DMS53 (cell line): ENCODE results near the gene SHQ1.

Experiments used
- DNase-seq: peaks from one replicate; lab custom pipeline; 2025; lab: John Stamatoyannopoulos, UW

The SHQ1 gene

DNA sequence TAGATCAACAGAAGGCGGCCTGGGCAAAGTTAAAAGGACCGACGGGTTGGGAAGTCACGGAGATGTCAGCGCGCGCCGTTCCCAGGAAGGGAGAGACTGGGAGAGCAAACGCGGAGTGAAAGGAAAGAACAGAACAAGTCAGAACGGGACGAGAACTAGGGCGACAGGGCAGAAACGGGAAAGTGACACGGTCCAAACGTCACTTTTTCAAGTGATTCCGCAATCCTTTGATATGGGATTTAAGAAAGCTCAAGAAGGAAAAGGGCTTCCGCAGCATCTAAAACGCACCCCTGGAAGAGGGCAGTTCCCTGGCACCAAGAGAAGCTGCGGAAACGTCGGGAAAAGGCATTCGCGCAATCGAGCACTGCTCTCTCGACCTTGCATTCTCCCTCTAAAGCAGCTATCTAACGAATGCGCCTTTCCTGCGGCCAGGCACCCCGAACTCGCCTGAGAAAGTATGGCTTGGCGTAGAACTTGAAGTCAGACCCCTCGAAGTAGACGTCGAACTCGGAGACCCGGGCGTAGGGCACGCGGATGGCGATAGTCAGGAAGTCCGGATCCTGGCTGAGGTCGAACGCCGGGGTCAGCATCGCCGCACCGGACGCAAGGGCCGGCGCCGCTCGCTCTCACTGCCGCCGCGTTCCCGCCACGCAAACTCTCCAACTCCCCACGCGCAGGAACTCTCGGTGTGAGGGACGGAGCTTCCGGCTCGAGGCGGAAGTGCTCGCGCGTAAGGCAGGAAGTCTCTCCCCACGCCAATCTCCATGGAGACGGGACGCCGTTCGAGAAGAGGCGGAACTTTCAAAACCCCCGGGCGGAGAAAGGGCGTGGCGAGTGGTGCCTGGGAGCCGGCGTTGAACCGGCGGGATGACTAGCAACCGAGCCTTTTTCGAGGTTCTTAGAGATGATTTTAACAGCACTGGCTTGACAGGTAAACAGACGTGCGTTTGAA is at the start of gene SHQ1:
Gene SHQ1 (minus strand): TSS at position 695 of the 952 bp plus-strand sequence. CDS start 105 bp downstream, at position 590.
- DNase-seq: peak; percentile 88

DNA sequence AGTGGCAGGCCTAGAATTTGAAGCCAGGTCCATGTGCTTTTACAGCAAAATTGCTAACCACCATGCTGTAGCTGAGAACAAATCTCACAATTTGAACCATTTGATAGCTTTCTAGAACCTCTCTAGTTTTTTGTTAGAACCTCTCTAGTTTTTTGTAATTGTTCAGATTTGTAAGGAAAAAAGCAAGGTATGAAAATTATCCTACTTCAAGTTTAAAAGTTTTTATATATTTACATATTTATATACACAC is 49.4 kb upstream of the SHQ1 start:
- DNase-seq: no peak

DNA sequence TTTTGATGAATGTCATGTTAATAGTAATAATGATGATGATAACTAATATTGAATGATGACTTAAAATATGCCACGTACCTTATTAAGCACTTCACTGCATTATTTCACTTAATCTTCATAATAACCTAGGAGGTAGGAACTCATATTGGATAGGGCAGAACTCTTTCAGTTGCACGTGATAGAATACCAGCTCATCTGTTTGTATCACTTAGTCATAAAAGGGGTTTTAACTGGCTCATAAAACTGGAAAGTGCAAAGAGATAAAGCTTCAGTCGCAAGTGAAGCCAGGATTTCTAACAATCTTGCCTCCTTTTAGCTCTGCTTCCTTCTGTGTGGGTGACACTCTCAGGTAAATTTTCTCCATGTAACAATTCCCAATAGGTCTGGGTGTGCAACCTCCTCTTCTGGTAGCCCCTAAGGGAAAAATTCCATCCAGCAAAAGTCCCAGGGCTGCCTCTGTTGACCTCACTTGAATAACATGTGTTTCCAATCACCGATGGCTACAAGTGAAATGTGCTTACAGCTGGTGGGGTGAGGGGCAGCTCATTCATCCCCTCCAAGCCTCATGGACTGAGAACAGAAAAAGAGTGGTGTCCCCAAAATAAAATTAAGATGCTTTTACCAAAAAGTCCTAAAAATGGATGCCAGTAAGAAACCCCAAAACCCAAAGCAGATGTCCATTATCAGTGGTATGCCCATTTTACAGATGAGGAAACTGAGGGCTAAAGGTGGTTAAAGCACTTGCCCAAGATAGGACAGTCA is 48.9 kb upstream of the SHQ1 start:
- DNase-seq: no peak

DNA sequence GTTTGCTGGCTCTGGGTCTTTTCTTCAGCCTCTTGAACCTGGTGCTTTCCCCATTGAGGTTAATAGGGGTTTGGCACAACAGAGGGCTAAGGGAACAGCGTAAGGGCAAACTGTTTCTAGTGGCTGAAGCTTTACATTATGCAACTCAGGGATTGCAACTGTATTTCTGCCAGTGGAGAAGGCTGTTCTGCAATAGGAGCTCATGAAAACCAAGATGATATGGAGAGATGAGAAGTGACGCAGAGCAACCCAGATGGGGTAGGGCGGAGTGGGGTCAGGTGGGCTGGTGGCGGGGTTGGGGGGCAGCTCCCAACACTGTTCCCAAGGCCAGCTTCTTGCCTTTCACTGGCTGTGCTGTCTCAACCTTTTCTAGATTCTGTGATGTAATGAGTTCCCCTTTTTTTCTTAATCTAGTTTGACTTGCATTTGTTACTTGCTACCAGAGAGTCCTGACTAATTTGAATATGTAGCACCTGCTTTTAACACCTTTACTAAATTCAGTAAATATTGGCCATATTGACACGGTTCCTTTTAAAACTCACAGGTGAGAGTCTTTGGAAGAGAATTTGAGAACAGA is 46.8 kb upstream of the SHQ1 start:
- no peak for DNase-seq

DNA sequence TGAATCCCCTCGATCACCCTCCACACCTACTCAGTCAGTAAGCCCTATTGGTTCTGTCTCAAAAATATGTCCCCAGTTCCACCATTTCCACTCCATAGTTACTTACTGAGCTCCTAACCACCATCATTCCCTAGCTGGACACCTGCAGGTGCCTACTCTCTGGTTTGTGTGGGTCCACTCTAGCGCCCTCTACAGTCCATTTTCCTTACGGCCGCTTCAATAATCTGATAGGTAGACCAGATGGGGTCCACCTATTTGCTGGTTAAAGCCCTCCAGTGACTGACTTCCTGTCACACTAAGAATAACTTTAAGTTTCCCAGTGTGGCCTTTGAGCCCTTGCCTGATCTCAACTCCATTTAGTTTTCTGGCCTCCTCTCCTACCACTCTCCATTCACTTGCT is 44.6 kb upstream of the SHQ1 start:
- DNase-seq: peak; percentile 24

DNA sequence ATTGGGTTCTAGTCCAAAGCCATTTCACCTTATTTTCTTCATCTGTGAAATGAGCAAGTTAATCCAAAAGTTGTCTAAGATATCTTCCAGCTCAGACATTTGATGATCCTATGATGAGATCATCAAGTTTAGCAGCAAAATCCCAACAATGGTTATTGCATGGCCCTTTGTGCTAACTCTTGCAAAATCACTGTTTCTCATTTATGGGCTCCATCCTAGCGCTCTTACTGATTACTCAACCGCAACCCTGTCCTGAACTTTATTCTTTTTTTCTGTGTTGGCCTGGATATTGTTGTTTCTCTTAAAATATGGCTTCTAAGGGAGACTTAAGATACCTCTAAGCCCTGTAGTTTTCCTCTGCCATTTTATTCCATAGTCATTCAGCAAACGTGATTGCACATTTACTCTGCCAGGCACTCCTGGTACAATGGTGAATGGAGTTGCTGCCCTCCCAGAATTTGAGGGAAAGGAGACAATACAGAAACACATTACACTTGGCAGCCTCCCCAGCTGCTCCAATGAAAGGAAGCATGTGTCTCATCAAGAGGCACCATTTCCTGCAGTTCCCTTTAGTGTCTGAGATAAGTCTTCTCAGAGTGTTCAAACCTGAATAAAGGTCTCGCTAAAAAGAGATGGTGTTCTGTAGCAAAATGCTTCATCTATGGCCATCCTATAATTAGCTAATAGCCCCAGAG is 44.0 kb upstream of the SHQ1 start:
- no peak for DNase-seq

DNA sequence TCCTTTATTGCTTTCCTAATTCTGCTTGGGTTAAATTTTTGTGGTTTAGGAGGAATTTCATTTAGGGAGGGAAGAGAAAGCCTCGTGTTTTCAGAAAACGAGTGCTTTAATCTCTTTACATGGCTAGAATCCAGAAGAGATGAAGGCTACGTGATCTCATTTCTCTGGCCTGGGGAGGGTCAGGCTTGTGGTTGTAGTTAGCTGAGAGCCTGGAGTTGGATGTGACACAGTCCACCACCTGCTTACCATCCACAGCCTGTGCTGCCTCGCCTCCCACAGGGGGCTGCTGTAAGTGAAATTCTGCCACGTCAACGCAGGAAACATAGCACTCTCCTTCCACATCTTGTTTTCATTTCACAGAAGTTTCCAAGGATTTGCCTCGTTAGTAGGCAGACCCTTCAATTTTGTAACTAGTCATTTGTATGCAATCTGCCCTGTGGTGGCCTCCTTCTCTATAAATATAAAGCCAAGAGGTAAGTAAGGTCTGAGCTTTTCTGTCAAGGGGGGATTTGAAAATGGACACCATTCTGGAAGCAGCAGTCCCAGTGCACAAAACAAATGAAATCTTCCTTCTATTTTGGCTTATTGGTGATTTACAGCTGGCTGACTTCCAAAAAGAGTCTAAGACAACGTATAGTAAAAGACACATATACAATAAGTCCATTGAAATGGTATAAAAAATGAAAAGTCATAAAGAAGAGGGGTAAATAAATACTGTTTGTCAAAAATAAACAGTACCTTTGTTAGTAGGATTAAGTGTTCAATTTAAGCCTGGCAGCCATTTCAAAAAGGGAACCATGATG is 43.0 kb upstream of the SHQ1 start:
- no peak for DNase-seq

DNA sequence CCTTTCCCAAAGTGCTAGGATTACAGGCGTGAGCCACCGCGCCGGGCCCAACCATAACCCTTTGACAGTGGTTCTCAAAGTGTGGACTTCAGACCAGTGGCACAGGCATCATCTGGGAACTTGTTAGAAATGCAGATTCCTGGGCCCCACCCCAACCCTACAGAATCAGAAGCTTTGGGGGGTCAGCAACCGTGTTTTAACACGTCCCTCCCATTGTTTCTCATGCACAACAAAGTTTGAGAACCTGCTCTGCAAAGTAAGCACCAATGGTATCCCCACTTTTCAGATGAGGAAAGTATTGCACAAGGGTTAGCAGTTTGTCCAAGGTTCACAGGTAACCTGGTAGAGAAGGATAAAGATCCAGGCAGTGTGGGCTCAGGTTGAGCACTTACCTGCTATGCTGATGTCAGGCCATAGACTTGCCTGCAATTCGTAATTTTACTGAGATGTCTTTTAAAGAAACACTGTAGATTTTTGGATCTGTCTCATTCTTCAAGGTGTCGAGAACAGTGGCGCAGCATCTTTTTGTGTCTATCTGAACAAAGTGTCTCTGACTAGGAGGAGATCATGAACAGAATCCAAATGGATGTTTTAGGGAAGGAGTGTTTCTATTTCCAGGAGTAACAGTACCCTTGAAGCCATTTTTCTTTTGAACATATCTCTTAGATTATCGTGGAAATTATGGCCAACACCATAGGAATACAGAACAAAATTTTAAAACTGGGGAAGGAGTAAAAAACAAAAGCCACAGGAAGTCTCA is 42.1 kb upstream of the SHQ1 start:
- DNase-seq: no peak

DNA sequence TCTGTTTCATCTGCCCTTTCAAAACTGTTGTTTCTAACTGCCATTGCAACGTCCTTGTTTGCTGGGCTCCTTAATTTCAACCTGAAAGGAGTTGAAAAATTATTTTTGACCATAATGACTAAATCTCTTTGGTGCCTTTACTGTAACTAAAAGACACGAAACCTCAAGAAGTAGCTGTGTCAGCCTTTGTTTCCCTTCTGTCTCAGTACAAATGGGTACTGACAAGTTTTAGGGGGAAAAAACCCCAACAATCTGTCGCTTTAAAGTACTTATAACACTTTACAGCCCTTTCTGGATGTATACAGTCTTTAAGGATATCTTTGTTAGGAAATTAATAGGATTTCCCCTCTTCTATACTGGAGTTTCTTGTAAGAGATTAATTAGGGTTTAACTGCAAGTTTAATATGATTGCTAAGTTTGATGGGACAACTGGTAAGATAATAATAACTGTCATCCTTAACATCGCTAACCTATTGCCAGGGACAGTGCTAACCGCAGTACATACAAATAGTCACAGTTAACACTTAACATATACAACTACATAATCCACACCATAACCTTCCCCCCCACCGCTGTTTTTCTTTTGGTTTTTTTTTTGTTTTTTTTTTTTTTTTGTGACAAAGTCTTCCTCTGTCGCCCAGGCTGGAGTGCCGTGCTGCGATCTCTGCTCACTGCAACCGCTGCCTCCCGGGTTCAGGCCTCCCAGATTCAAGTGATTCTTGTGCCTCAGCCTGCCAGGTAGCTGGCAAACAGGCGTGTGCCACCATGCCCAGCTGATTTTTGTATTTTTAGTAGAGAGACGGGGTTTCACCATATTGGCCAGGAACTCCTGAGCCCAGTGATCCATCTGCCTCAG is 41.3 kb upstream of the SHQ1 start:
- DNase-seq: no peak

DNA sequence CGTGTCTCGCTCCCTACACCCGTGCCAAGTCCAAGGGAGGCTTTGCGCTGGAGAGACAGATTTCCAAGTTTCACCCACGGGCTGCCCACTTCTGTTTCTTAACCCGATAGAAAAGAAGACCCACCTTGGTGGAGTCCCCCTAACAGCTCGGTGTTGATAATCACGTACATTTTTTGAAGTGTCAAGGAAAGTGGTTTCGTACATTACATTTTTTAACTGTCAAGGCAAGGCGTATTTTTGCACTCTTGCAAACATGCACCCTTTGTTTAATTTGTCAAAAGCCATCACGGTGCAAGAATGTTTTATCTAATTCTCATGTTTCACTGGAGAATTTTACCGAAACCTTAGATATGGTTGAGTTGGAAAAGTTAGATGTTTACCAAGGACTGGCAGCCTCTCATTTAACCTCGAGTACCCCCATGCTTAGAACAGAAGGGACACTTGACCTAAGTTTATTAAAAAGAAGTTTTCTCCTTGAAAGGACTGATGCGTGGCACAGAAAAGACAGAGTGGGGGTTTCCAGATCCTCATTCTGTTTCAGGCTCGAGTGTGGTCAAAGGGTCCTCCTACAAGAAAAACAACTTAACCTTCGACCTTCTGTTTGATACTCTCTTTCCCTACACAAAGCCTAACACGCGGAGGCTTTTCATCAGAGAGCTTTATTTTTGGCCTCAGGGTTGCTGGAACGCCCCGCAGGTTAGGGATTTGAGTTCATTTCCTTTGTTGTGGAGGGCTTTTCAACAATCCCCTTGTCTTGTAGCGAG is 40.5 kb upstream of the SHQ1 start:
- no peak for DNase-seq

DNA sequence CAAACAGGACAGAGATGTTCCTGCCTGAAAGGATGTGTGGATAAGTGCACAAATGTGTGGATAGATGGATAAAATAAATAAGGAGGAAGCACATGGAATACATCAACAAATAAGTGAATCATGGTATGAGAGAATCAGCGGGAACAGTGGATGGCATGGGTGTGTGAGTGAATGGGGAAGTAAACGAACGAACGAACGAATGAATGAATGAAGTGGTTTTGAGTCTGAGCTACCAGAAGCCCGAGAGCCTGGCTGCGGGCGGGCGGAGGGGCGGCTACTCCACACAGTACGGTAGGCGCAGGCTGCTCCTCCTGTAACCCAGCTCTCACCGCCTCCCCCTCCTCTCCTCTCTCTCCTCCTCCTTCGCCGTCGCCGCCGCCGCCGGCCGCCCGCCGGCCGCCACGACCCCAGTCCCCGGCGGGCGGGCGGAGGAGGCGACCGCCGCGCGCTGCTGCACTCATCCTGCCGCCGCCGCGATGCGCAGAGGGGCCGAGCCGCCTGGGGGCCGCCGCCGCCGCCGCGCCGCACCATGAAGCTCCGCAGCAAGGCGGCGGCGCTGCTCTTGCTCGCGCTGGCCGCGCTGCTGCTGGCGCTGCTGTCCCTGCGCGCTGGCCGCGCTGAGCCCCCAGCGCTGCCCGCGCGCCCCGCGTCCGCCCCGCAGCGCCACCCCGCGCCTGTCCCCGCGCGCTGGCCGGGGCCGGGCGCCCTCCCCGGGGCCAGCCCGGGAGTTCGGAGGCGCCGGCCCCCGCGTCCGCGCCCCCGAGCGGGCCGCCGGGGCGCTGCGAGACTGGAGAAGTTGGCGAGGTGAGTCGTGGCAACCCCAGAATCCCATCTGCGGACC is 39.7 kb upstream of the SHQ1 start, which contains the start of gene GXYLT2:
Gene GXYLT2 (plus strand): TSS at position 342 of the 841 bp plus-strand sequence. CDS start 188 bp downstream, at position 530.
- DNase-seq: peak; percentile 56

DNA sequence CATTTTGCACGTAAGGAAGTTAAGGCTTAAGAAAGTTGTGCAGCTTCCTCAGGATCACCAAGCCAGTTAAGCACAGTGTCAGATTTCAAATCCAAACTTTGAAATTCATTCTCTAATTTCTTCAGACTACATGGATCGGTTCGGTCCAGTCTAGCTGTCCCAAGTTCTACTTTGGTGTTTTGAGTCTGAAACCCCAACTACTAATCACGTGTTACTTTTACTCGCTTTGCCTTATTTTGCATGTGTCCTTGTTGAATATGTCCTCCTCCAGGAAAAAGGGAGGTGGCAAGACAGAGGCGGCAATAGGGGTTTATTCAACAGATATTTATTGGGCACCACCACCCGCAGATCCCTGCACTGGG is 39.1 kb upstream of the SHQ1 start:
- no peak for DNase-seq

DNA sequence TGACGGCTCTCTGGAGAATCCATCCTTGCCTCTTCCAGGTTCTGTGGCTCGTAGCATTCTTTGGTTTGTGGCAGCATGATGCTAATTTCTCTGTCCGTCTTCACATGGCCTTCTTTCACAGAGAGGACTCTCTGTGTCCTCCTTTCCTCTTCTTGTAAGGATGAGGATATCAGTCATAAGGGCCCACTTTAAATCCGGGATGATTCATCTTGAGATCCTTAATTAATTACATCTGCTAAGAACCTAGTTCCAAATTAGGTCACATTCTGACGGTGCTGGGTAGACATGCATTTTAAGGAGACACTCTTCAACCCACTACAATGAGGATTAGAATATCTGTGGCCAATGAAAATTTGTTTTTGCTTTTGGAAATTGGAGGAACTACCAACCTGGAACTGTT is 23.9 kb upstream of the SHQ1 start:
- no peak for DNase-seq

DNA sequence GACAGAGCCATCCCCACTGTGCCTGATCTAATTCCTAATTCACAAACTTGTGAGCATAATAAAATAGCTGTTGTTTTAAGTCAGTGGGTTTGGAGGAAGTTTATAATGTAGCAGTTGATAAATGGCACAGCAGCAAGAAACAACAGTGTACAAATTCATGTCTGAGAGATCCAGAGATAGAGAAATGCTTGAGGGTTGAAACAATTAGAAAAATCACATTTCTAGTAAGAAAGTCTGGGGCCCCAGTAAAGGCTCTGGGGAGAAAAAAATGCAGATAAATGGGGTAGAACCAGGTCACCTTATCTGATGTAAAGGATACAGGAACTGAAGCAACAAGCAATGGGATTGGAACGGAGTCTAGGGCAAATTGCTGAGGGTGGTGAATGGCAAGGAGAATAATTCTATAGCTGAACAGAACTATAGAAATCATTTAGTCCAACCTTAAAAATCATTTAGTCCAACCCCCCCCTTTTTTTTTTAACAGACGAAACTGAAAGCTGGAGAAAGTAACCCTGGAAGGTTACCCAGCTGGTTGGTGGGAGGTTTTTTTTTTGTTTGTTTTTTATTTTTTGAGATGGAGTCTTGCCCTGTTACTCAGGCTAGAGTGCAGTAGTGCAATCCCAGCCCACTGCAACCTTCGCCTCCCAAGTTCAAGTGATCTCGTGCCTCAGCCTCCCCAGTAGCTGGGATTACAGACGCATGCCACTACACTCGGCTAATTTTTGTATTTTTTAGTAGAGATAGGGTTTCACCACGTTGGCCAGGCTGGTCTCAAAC is 14.3 kb upstream of the SHQ1 start:
- DNase-seq: no peak

DNA sequence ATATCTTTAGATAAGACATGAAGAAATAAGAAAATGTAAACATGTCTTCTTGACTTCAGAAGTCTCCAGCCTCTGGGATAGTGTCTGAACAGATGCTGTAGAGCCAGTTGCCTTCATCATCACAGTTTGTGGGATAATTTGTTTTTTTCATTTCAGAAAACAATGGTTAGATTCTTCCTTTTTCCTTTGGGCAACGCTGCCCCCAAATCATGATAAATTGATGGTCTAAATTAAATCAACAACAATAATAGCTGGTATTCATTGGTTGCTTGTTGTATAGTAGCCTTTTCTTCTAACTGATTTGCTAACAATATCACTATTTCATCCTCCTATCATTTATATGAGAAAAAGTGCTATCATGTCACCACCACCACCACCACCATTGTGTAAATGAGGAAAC is 12.6 kb upstream of the SHQ1 start:
- DNase-seq: no peak

DNA sequence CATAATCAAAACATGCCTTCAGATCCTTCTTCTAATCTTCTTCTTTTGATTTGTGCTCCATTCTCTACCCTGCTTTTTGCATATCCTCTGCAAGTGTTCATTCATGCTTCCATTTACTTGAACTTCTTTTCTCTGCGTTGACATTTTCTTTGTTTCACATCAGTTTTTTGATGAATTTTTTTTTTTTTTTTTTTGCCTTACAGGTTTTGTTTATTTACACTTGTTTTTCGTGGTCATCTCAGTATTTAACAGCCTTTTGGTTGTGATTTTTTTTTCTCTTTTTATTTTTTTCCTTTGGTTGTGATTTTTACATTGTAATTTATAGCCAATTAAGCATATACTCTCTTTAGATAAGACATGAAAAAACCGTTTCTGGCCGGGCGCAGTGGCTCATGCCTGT is 11.8 kb upstream of the SHQ1 start:
- DNase-seq: no peak

DNA sequence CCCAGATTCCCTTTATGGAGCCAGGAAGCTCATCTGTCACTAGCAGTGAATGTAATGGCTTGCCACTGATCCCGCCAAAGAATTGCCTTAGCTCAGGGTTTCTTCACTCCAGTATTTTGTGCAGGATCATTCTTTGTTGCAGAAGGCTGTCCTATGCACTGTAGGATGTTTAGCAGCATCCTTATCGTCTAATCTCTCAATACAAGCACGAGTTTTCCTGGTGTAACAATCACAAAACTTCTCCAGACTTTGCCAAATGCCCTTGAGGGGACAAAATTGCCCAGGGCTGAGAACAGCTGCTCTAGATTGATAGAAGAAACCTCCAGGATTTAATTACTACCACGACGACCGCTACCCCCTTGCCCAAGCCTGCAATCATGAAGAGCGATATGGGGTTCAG is 6.8 kb upstream of the SHQ1 start:
- no peak for DNase-seq
